H9 (cell line): ENCODE measurements around the gene NTF3. TPM values are rescaled to one million over a fixed set of nuclear protein-coding genes. Genes with fewer than 3 reads are reported as not detected.

Experiments used
- DNase-seq: peaks from one replicate; pipeline ENCODE4 v3.0.0-alpha.2; 2017
- H2AFZ ChIP-seq: one replicate; pipeline ENCODE4 v1.6.1; 2013; ENCODE audit warnings: mild to moderate bottlenecking, low read length, control low read depth, moderate library complexity
- H2AK5ac ChIP-seq: 2 replicates; pipeline ENCODE4 v1.6.1; 2013; ENCODE audit warnings: low read length, control low read depth, mixed read lengths; ENCODE audit not compliant: insufficient read length
- H2BK120ac ChIP-seq: one replicate; pipeline ENCODE4 v1.6.1; 2013; ENCODE audit warnings: low read depth, mild to moderate bottlenecking, low read length, control low read depth, inconsistent platforms; ENCODE audit not compliant: poor library complexity, severe bottlenecking
- H2BK12ac ChIP-seq: 2 replicates; pipeline ENCODE4 v1.6.1; 2013; ENCODE audit warnings: low read length, control low read depth, mixed read lengths, low read depth; ENCODE audit not compliant: insufficient read length
- H2BK15ac ChIP-seq: 2 replicates; pipeline ENCODE4 v1.6.1; 2013; ENCODE audit warnings: low read depth, low read length, control low read depth
- H2BK20ac ChIP-seq: one replicate; pipeline ENCODE4 v1.6.1; 2013; ENCODE audit warnings: low read depth, mild to moderate bottlenecking, low read length, control low read depth, inconsistent platforms; ENCODE audit not compliant: poor library complexity, severe bottlenecking
- H2BK5ac ChIP-seq: 2 replicates; pipeline ENCODE4 v1.6.1; 2013; ENCODE audit warnings: low read length, control low read depth, mixed read lengths; ENCODE audit not compliant: insufficient read length
- H3K14ac ChIP-seq: 2 replicates; pipeline ENCODE4 v1.6.1; 2013; ENCODE audit warnings: low read length, control low read depth; ENCODE audit not compliant: insufficient read depth
- H3K18ac ChIP-seq: 2 replicates; pipeline ENCODE4 v1.6.1; 2013; ENCODE audit warnings: low read depth, mild to moderate bottlenecking, mixed read lengths, low read length, control low read depth; ENCODE audit not compliant: insufficient read length
- H3K23ac ChIP-seq: 2 replicates; pipeline ENCODE4 v1.6.1; 2013; ENCODE audit warnings: low read length, control low read depth, mixed read lengths, low read depth; ENCODE audit not compliant: insufficient read length
- H3K23me2 ChIP-seq: 2 replicates; pipeline ENCODE4 v1.6.1; 2013; ENCODE audit warnings: low read depth, mild to moderate bottlenecking, mixed read lengths, low read length, control low read depth; ENCODE audit not compliant: insufficient read length, poor library complexity, severe bottlenecking
- H3K27ac ChIP-seq: 2 replicates; pipeline ENCODE4 v1.5.1; 2013; ENCODE audit warnings: low read length, control low read depth, mixed read lengths, low read depth; ENCODE audit not compliant: insufficient read length
- H3K27me3 ChIP-seq: 2 replicates; pipeline ENCODE4 v1.6.1; 2013; ENCODE audit warnings: low read length, control low read depth, inconsistent platforms; ENCODE audit not compliant: insufficient read depth
- H3K4ac ChIP-seq: 2 replicates; pipeline ENCODE4 v1.6.1; 2013; ENCODE audit warnings: low read depth, mild to moderate bottlenecking, control low read depth, inconsistent platforms, low read length, moderate library complexity
- H3K4me1 ChIP-seq: 2 replicates; pipeline ENCODE4 v1.6.1; 2013; ENCODE audit warnings: low read length, control low read depth, inconsistent platforms; ENCODE audit not compliant: insufficient read depth
- H3K4me2 ChIP-seq: 2 replicates; pipeline ENCODE4 v1.6.1; 2013; ENCODE audit warnings: low read length, control low read depth, mixed read lengths; ENCODE audit not compliant: insufficient read length, insufficient read depth
- H3K56ac ChIP-seq: 2 replicates; pipeline ENCODE4 v1.6.1; 2013; ENCODE audit warnings: low read depth, mild to moderate bottlenecking, mixed read lengths, low read length, control low read depth; ENCODE audit not compliant: insufficient read length
- H3K79me1 ChIP-seq: 2 replicates; pipeline ENCODE4 v1.6.1; 2013; ENCODE audit warnings: low read depth, mild to moderate bottlenecking, moderate library complexity, low read length, control low read depth, inconsistent platforms; ENCODE audit not compliant: insufficient read depth, poor library complexity, severe bottlenecking
- H3K79me2 ChIP-seq: 2 replicates; pipeline ENCODE4 v1.6.1; 2013; ENCODE audit warnings: low read length, control low read depth, inconsistent platforms; ENCODE audit not compliant: insufficient read depth
- H3K9ac ChIP-seq: 2 replicates; pipeline ENCODE4 v1.6.1; 2013; ENCODE audit warnings: low read length, control low read depth, mixed read lengths; ENCODE audit not compliant: insufficient read length; ENCODE audit errors: extremely low read depth
- H3K9me3 ChIP-seq: one replicate; pipeline ENCODE4 v1.6.1; 2013; ENCODE audit warnings: low read depth, low read length, inconsistent platforms; ENCODE audit not compliant: control insufficient read depth
- H3T11ph ChIP-seq: one replicate; pipeline ENCODE4 v1.6.1; 2013; ENCODE audit warnings: mild to moderate bottlenecking, low read length, control low read depth, inconsistent platforms
- H4K20me1 ChIP-seq: one replicate; pipeline ENCODE4 v1.6.1; 2013; ENCODE audit not compliant: control insufficient read depth, insufficient read length, insufficient read depth
- H4K5ac ChIP-seq: 2 replicates; pipeline ENCODE4 v1.6.1; 2013; ENCODE audit warnings: low read depth, mild to moderate bottlenecking, mixed read lengths, low read length, control low read depth; ENCODE audit not compliant: insufficient read length
- H4K8ac ChIP-seq: replicated peaks from 2 replicates; pipeline ENCODE4 v1.6.1; 2013; ENCODE audit warnings: low read length, control low read depth, mixed read lengths, low read depth; ENCODE audit not compliant: insufficient read length
- H4K91ac ChIP-seq: 2 replicates; pipeline ENCODE4 v1.6.1; 2013; ENCODE audit warnings: low read depth, mild to moderate bottlenecking, moderate library complexity, mixed read lengths, low read length, control low read depth; ENCODE audit not compliant: insufficient read length
- H3K27ac Mint-ChIP-seq, 3 experiments: 2 replicates in 2 of 3; 3 replicates in 1 of 3; pipeline ENCODE4 v1.8.0; 2020 to 2021; ENCODE audit warnings: mixed read lengths in 3 of 3, mild to moderate bottlenecking in 1 of 3, moderate library complexity in 1 of 3
- H3K27me3 Mint-ChIP-seq: 2 replicates; pipeline ENCODE4 v1.8.0; 2021; ENCODE audit warnings: low read depth, mild to moderate bottlenecking, moderate library complexity, mixed read lengths
- H3K36me3 Mint-ChIP-seq, 3 experiments: 2 replicates in 2 of 3; 3 replicates in 1 of 3; pipeline ENCODE4 v1.8.0; 2020 to 2021; ENCODE audit warnings: low read depth in 3 of 3, mixed read lengths in 3 of 3; ENCODE audit not compliant: insufficient read depth in 1 of 3
- H3K4me1 Mint-ChIP-seq, 2 experiments: 2 replicates each; pipeline ENCODE4 v1.8.0; 2020; ENCODE audit warnings: mixed read lengths in 2 of 2
- H3K4me3 Mint-ChIP-seq, 2 experiments: 2 replicates in 1 of 2; 3 replicates in 1 of 2; pipeline ENCODE4 v1.8.0; 2020 to 2021; ENCODE audit warnings: mild to moderate bottlenecking in 2 of 2, mixed read lengths in 2 of 2, moderate library complexity in 1 of 2
- H3K9me3 Mint-ChIP-seq, 2 experiments: 2 replicates in 1 of 2; 3 replicates in 1 of 2; pipeline ENCODE4 v1.8.0; 2020; ENCODE audit warnings: mild to moderate bottlenecking in 2 of 2, mixed read lengths in 2 of 2, moderate library complexity in 1 of 2
- CTCF ChIP-seq: fragments of 200-600 bp; sonication (generic); conservative IDR thresholded peaks from 3 replicates; pipeline ENCODE4 v1.8.0; 2021; ENCODE audit warnings: antibody characterized with exemption, mild to moderate bottlenecking
- WGBS: extraction: QIAGEN DNeasy Blood & Tissue Kit; methylation state at CpG from one replicate; pipeline ENCODE4 v1.1.7; 2013; ENCODE audit warnings: missing lambda C conversion rate, low lambda C conversion rate, mixed read lengths; ENCODE audit not compliant: insufficient read length; ENCODE audit errors: extremely low coverage; 5-methylcytosine and 5-hydroxymethylcytosine counted together
- total RNA-seq: library from RNA; stranded (reverse); gene quantifications from 2 replicates; pipeline ENCODE4 v1.2.1, GENCODE V29; 2021

The NTF3 gene
- total RNA-seq, 1 experiment from 2014 or later, result 0.48 TPM

DNA sequence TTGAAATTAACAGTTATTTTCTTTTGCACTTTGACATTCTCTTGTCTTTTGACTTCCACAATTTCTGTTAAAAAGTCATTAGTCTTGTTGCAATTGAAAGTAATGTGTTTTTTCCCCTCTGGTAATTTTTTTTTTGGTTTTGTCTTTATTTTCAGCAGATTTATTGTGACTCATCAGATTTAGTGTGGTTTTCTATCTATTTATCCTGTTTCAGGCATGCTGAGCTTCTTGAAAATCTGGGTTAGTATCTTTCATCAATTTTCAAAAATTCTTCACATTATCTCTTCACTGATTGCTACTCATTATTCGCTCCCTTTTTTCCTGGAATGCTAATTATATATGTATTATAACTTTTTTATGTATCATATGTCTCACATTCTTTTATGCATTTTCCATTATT lies 15.3 kb upstream of the NTF3 start:
- no peak overlapping the region for H2BK20ac ChIP-seq
- H2BK120ac ChIP-seq, result no peak overlapping the region
- no peak overlapping the region for H2AFZ ChIP-seq
- no peaks in the 10 kb centered on the region for H3K79me1 ChIP-seq
- Mint-ChIP-seq H3K9me3 (peaks cover 0 to 3% of the 10 kb centered on the region in 2 experiments; a peak in 2 of 5 replicates), H3K27me3 (peaks cover 2% of the 10 kb centered on the region; the same call in 1 of the 2 replicates), H3K36me3 (peaks cover 0 to 5% (median 0%) of the 10 kb centered on the region in 3 experiments; a peak in 1 of 7 replicates), H3K4me3 (no peak overlapping the region), H3K27ac (peak overlapping the region in 1 of 3 experiments; percentile 51; a peak in 1 of 7 replicates), H3K4me1 (no peaks in the 10 kb centered on the region)
- no peak overlapping the region for H3K4me2 ChIP-seq
- no peak for TF ChIP-seq CTCF
- H3K56ac ChIP-seq, result no peak overlapping the region
- H3K23ac ChIP-seq, result no peak overlapping the region
- H3K27me3 ChIP-seq, result no peaks in the 10 kb centered on the region
- H4K91ac ChIP-seq, result no peak overlapping the region
- no peak overlapping the region for H2BK15ac ChIP-seq
- no peak overlapping the region for H2BK5ac ChIP-seq
- no peaks in the 10 kb centered on the region for H3K79me2 ChIP-seq
- H3K27ac ChIP-seq, result no peak overlapping the region
- no peaks in the 10 kb centered on the region for H3K4me1 ChIP-seq
- no peaks in the 10 kb centered on the region for H3K23me2 ChIP-seq
- H2BK12ac ChIP-seq, result no peak overlapping the region
- no peak for DNase-seq
- H3K18ac ChIP-seq, result no peak overlapping the region
- WGBS, result no CpG with 5 or more reads among the region's 1 CpG
- H3K14ac ChIP-seq, result no peak overlapping the region
- no peak overlapping the region for H3K9ac ChIP-seq
- no peak overlapping the region for H3K4ac ChIP-seq
- no peaks in the 10 kb centered on the region for H4K20me1 ChIP-seq
- H3K9me3 ChIP-seq, result no peaks in the 10 kb centered on the region
- no peak overlapping the region for H4K8ac ChIP-seq
- H4K5ac ChIP-seq, result no peak overlapping the region
- no peak overlapping the region for H3T11ph ChIP-seq
- no peak overlapping the region for H2AK5ac ChIP-seq
